PC-9 (cell line): ENCODE data around the gene EHBP1. TPM values are rescaled to one million over a fixed set of nuclear protein-coding genes. Genes with fewer than 3 reads are reported as not detected.
A peak's percentile ranks its signal among the peaks of the same experiment; 100 is the strongest.

Source experiments
- BruUV-seq: library from RNA; stranded (reverse); fragments of 400-500 nt; replicated peaks from 2 replicates; lab custom pipeline; 2021; lab: Mats Ljungman, UMichigan
- CTCF ChIA-PET: fragments of 300-600 bp; sonication (Branson Sonifier 250); formaldehyde crosslinking; loops from one replicate; lab custom pipeline; 2022; ENCODE audit warnings: antibody characterized with exemption; lab: Charles Lee
- POLR2A ChIA-PET: fragments of 300-600 bp; sonication (Branson Sonifier 250); formaldehyde crosslinking; loops from one replicate; lab custom pipeline; 2022; ENCODE audit warnings: antibody characterized with exemption; ENCODE audit not compliant: unreplicated experiment; lab: Charles Lee
- DNase-seq, 2 experiments: peaks; one replicate each; pipeline versions ENCODE4 v3.0.0 to v3.0.0-alpha.2; 2015 to 2022; ENCODE audit warnings: mixed read lengths in 1 of 2
- H2AFZ ChIP-seq: fragments of 200-600 bp; sonication (generic); 2 replicates; pipeline ENCODE4 v1.8.1; 2017; ENCODE audit warnings: antibody characterized with exemption
- H3F3A ChIP-seq: fragments of 200-600 bp; sonication (generic); 2 replicates; pipeline ENCODE4 v1.8.1; 2017; ENCODE audit warnings: antibody characterized with exemption, mild to moderate bottlenecking, low read depth; ENCODE audit not compliant: insufficient read depth
- H3K27ac ChIP-seq: fragments of 200-600 bp; sonication (generic); 2 replicates; pipeline ENCODE4 v1.6.1; 2016; ENCODE audit warnings: mixed run types
- H3K27me3 ChIP-seq: fragments of 200-600 bp; sonication (generic); 2 replicates; pipeline ENCODE4 v1.6.1; 2016; ENCODE audit warnings: low read depth, mixed run types; ENCODE audit not compliant: insufficient read depth
- H3K36me3 ChIP-seq: fragments of 200-600 bp; sonication (generic); 2 replicates; pipeline ENCODE4 v1.6.1; 2016; ENCODE audit warnings: low read depth, mixed run types
- H3K4me1 ChIP-seq: fragments of 200-600 bp; sonication (generic); replicated peaks from 2 replicates; pipeline ENCODE4 v1.6.1; 2016; ENCODE audit warnings: mixed run types; ENCODE audit not compliant: insufficient read depth
- H3K4me2 ChIP-seq: fragments of 200-600 bp; sonication (generic); 2 replicates; pipeline ENCODE4 v1.6.1; 2017; ENCODE audit warnings: mixed run types
- H3K4me3 ChIP-seq: fragments of 200-600 bp; sonication (generic); 2 replicates; pipeline ENCODE4 v1.6.1; 2016; ENCODE audit warnings: mixed run types
- H3K79me2 ChIP-seq: fragments of 200-600 bp; sonication (generic); 2 replicates; pipeline ENCODE4 v1.6.1; 2017; ENCODE audit warnings: low read depth, mixed run types
- H3K9me2 ChIP-seq: fragments of 200-600 bp; sonication (generic); 2 replicates; pipeline ENCODE4 v1.8.1; 2017; ENCODE audit warnings: mild to moderate bottlenecking; ENCODE audit not compliant: insufficient read depth
- H3K9me3 ChIP-seq: fragments of 200-600 bp; sonication (generic); 2 replicates; pipeline ENCODE4 v1.8.1; 2016; ENCODE audit warnings: low read depth; ENCODE audit not compliant: insufficient read depth
- H4K20me1 ChIP-seq: fragments of 200-600 bp; sonication (generic); 2 replicates; pipeline ENCODE4 v1.8.1; 2017; ENCODE audit not compliant: insufficient read depth
- EZH2 ChIP-seq: fragments of 200-600 bp; sonication (generic); IDR thresholded peaks from 2 replicates; pipeline ENCODE4 v1.8.0; 2017; ENCODE audit warnings: antibody characterized with exemption, low read depth
- intact Hi-C: fragments of 100-400 bp; cut with micrococcal nuclease; formaldehyde crosslinking; loops from one replicate; pipeline ENCODE4 v1.10.0; 2022; ENCODE audit not compliant: unreplicated experiment
- total RNA-seq: library from RNA; stranded (reverse); gene quantifications from 2 replicates; pipeline ENCODE4 v1.2.3, GENCODE V29; 2021
- TF ChIP-seq, protein P1 (sequence below): fragments of 200-600 bp; sonication (generic); conservative IDR thresholded peaks from 2 replicates; pipeline ENCODE4 v1.6.1; 2017; ENCODE audit warnings: mixed run types, antibody characterized with exemption, mild to moderate bottlenecking, moderate library complexity

The EHBP1 gene
- total RNA-seq, 1 experiment from 2014 or later = 100 TPM

DNA sequence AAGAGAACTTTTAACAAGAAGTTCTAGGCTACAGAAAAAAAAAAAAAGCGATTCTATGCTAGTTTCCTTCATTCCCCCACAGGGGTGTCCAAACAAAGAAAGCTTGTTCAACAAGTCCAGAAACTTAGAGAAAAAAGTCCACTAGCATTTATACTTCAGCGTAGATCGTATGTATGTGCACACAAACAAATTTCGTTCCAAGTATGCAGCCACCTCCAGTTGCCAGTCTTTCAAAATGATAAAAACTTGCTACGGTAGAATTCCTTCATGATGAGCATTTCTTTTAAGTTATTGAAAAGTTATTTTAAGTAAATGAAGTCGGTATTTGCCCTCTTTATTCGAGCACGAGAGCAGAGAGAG lies 341.4 kb downstream of the EHBP1 start:
- Histone ChIP-seq H3F3A (peaks cover 18% of the 10 kb centered on the region), H3K27ac (no peak overlapping the region), H3K4me3 (no peak overlapping the region), H3K4me1 (0 out of 2 replicates have a peak, but pooled peaks cover 6% of the 10 kb centered on the region), H3K4me2 (no peak overlapping the region), H3K79me2 (no peaks in the 10 kb centered on the region), H2AFZ (no peak overlapping the region), H3K9me2 (no peaks in the 10 kb centered on the region), H4K20me1 (no peaks in the 10 kb centered on the region), H3K9me3 (no peaks in the 10 kb centered on the region), H3K27me3 (no peaks in the 10 kb centered on the region), H3K36me3 (no peaks in the 10 kb centered on the region)
- TF ChIP-seq, protein P1, sequence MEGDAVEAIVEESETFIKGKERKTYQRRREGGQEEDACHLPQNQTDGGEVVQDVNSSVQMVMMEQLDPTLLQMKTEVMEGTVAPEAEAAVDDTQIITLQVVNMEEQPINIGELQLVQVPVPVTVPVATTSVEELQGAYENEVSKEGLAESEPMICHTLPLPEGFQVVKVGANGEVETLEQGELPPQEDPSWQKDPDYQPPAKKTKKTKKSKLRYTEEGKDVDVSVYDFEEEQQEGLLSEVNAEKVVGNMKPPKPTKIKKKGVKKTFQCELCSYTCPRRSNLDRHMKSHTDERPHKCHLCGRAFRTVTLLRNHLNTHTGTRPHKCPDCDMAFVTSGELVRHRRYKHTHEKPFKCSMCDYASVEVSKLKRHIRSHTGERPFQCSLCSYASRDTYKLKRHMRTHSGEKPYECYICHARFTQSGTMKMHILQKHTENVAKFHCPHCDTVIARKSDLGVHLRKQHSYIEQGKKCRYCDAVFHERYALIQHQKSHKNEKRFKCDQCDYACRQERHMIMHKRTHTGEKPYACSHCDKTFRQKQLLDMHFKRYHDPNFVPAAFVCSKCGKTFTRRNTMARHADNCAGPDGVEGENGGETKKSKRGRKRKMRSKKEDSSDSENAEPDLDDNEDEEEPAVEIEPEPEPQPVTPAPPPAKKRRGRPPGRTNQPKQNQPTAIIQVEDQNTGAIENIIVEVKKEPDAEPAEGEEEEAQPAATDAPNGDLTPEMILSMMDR = no peak
- TF ChIP-seq EZH2 = no peak
- CTCF ChIA-PET = no interaction called here
- intact Hi-C loops = no loop called here
- DNase-seq = no peak
- POLR2A ChIA-PET = no interaction called here
- BruUV-seq = no TSS peak

DNA sequence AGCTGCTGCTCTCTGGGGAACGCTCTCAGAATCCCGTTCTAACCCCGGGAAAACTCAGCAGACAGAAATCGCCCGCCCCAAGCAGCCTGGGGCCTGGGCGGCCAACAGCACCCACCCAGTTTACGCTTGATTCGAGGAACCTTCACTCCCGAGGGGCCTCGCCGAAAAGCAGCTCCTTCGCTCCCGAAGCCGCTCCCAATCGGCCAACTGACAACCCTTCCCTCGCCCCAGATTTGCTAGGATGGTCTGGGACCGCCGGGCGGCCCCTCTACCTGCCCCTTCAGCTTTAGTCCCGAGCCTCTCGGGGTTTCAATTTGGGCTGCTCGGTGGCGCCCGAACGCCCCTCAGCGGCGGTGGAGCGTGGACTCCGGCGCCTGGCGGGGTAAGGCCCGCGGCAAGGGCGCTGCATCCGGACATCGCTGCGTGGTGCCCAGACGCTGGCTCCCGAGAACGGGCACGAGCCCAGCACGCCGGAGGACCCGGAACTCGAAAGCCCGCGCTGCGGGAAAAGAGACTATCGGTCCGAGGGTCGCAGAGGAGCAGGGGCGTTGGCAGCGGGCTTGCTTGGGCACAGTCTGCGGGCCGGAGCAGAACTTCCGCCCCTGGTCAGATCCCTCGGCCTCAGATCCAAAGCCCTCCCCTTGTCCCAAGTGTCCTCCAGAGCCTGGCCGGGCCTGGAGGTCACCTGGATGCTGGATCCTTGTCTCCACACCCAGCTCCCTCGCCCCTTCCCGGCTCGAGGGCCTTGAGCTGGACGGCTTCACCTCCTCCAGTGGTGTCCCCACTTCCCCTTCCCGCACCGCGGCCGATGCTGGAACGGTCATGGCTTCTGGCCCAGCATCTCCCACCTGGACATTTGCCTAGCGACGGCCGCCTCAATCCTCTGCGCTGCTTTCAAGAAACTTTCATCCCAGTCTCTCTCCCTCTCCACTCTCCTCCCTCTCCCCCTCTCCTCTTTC lies 342.1 kb downstream of the EHBP1 start:
- Histone ChIP-seq H3K79me2 (no peaks in the 10 kb centered on the region), H3K36me3 (no peaks in the 10 kb centered on the region), H3K4me2 (no peak overlapping the region), H3K27ac (no peak overlapping the region), H2AFZ (no peak overlapping the region), H3K9me3 (no peaks in the 10 kb centered on the region), H3K4me3 (no peak overlapping the region), H3K9me2 (no peaks in the 10 kb centered on the region), H3K27me3 (no peaks in the 10 kb centered on the region), H4K20me1 (no peaks in the 10 kb centered on the region), H3F3A (peaks cover 18% of the 10 kb centered on the region), H3K4me1 (0 out of 2 replicates have a peak, but pooled peaks cover 6% of the 10 kb centered on the region)
- DNase-seq = no peak
- intact Hi-C loops = no loop called here
- BruUV-seq = no TSS peak
- CTCF ChIA-PET = no interaction called here
- TF ChIP-seq, protein P1 = no peak
- TF ChIP-seq EZH2 = no peak
- POLR2A ChIA-PET = no interaction called here

DNA sequence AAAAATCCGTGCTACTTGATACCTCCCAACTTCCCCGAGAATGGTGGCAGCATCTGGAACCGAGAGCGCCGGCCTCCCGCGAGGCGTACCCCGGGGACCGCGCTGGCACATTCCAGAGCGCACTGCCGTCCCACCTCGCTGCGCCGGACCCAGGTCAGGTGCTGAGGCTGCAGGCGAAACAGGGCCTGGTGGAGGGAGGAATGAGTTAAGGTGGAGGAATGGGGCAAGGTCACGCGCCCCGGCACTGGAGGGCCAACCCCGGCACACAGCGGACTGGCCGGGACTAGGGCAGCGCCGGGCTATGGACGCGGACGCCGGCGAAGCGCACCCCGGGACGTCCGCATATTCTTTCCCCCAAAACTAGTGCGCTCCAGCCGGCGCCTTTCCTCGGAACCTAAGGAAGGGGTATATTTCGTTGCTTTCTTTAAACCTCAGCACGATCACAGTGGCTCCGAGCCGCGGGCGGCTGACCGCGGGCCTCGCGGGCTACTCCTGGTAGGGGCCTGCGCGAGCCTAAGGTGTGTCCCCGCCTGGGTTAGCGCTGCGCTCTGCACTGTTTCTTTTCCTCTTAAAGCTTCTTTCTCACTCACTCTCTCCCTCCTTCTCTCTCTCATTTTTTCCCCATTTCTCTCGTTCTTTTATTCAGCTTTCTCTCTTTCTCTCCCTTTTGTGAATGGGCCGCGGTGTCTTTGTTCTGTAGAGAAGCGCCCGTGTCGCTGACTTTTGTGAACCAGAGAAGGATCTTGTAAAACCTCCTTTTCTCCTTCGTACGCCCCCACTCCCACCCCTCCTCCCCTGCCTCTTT lies 343.1 kb downstream of the EHBP1 start:
- H3K27ac ChIP-seq = no peak overlapping the region
- no peaks in the 10 kb centered on the region for H3K79me2 ChIP-seq
- 0 out of 2 replicates have a peak, but pooled peaks cover 6% of the 10 kb centered on the region for H3K4me1 ChIP-seq
- no peak for TF ChIP-seq EZH2
- TF ChIP-seq, protein P1 = no peak
- H3K36me3 ChIP-seq = no peaks in the 10 kb centered on the region
- no peaks in the 10 kb centered on the region for H3K9me3 ChIP-seq
- peak overlapping the region; percentile 100; the same call in 1 of the 2 replicates for H3K4me3 ChIP-seq
- ChIA-PET POLR2A (no interaction called here), CTCF (no interaction called here)
- H3F3A ChIP-seq = peaks cover 11% of the 10 kb centered on the region; the same call in 1 of the 2 replicates
- no TSS peak for BruUV-seq
- intact Hi-C loops = no loop called here
- no peak overlapping the region; the same call in 1 of the 2 replicates for H2AFZ ChIP-seq
- DNase-seq = no peak
- no peaks in the 10 kb centered on the region for H3K27me3 ChIP-seq
- no peaks in the 10 kb centered on the region for H4K20me1 ChIP-seq
- peak overlapping the region; percentile 99 for H3K4me2 ChIP-seq
- no peaks in the 10 kb centered on the region for H3K9me2 ChIP-seq
